HCT116 (cell line): Measurements from ENCODE around the gene ANXA7. TPM values are rescaled to one million over a fixed set of nuclear protein-coding genes. Genes with fewer than 3 reads are reported as not detected.

ENCODE experiments used
- ATAC-seq: fragments of 200-7000 bp; cut with Tn5 transposase; 2 replicates; pipeline ENCODE4 v1.9.1; 2020; ENCODE audit warnings: mild to moderate bottlenecking, moderate library complexity
- BruUV-seq: library from RNA; stranded (reverse); fragments of 400-500 nt; replicated peaks from 2 replicates; lab custom pipeline; 2021; lab: Mats Ljungman, UMichigan
- CTCF ChIA-PET: fragments of 300-600 bp; sonication (Branson Sonifier 250); formaldehyde crosslinking; loops from one replicate; lab custom pipeline; 2021; ENCODE audit warnings: antibody characterized with exemption; lab: Charles Lee
- POLR2A ChIA-PET: fragments of 300-600, 350-600 bp; sonication (Branson Sonifier 250); formaldehyde crosslinking; loops from one replicate; lab custom pipeline; 2021; ENCODE audit warnings: antibody characterized with exemption; lab: Charles Lee
- RAD21 ChIA-PET, 2 experiments: fragments of 300-600 bp; sonication (Branson Sonifier 250); formaldehyde crosslinking; loops; one replicate each; lab custom pipeline; 2023; ENCODE audit warnings: low total read pairs in 2 of 2; ENCODE audit not compliant: uncharacterized antibody in 2 of 2, unreplicated experiment in 2 of 2, low non-redundant PET in 1 of 2; lab: Charles Lee
- DNase-seq: peaks from one replicate; pipeline ENCODE4 v3.0.0-alpha.2; 2010; ENCODE audit warnings: low read depth, low spot score
- H2AFZ ChIP-seq: fragments of 200-600 bp; shearing (Covaris generic), sonication (generic); 2 replicates; pipeline ENCODE4 v1.6.1; 2017; ENCODE audit warnings: low read depth, mixed run types, mixed read lengths, antibody characterized with exemption, low read length; ENCODE audit not compliant: poor library complexity, severe bottlenecking
- H3K27ac ChIP-seq: 2 replicates; pipeline ENCODE4 v1.5.1; 2012; ENCODE audit warnings: low read depth, low read length
- H3K27me3 ChIP-seq: fragments of 200-600 bp; sonication (generic); 2 replicates; pipeline ENCODE4 v1.6.1; 2016; ENCODE audit warnings: mixed run types, low read length, mixed read lengths; ENCODE audit not compliant: insufficient read depth
- H3K36me3 ChIP-seq, 2 experiments: fragments of 200-500 bp in 1 of 2; fragments of 200-600 bp in 1 of 2; sonication (Bioruptor generic) in 1 of 2; sonication (generic) in 1 of 2; 2 replicates each; pipeline versions ENCODE4 v1.5.1 to v1.6.1; 2014 to 2016; ENCODE audit warnings: low read length in 2 of 2, inconsistent platforms in 1 of 2, mixed read lengths in 1 of 2, mixed run types in 1 of 2; ENCODE audit not compliant: insufficient read depth in 2 of 2, control insufficient read depth in 1 of 2
- H3K4me1 ChIP-seq, 2 experiments: fragments of 200-600 bp in 1 of 2; sonication (generic) in 1 of 2; 2 replicates each; pipeline versions ENCODE4 v1.5.1 to v1.6.1; 2012 to 2017; ENCODE audit warnings: low read length in 2 of 2, inconsistent platforms in 1 of 2, mild to moderate bottlenecking in 1 of 2, mixed read lengths in 1 of 2, mixed run types in 1 of 2, moderate library complexity in 1 of 2; ENCODE audit not compliant: insufficient read depth in 2 of 2, control insufficient read depth in 1 of 2
- H3K4me2 ChIP-seq: fragments of 200-600 bp; sonication (generic); 2 replicates; pipeline ENCODE4 v1.6.1; 2017; ENCODE audit warnings: mixed run types, low read length, mixed read lengths
- H3K4me3 ChIP-seq, 2 experiments: fragments of 200-600 bp in 1 of 2; sonication (generic) in 1 of 2; replicated peaks in 1 of 2; 2 replicates each; pipeline ENCODE4 v1.5.1; 2011 to 2016; ENCODE audit warnings: low read length in 2 of 2, control low read depth in 1 of 2, low read depth in 1 of 2, mild to moderate bottlenecking in 1 of 2, mixed read lengths in 1 of 2, mixed run types in 1 of 2
- H3K79me2 ChIP-seq: fragments of 200-600 bp; sonication (generic); 2 replicates; pipeline ENCODE4 v1.6.1; 2017; ENCODE audit warnings: mild to moderate bottlenecking, mixed run types, low read length, moderate library complexity, mixed read lengths; ENCODE audit not compliant: insufficient read depth
- H3K9ac ChIP-seq: fragments of 200-600 bp; sonication (generic); 2 replicates; pipeline ENCODE4 v1.6.1; 2016; ENCODE audit warnings: low read length, mixed read lengths
- H3K9me2 ChIP-seq: fragments of 200-600 bp; sonication (generic), shearing (Covaris generic); 2 replicates; pipeline ENCODE4 v1.6.1; 2017; ENCODE audit warnings: mixed run types, mild to moderate bottlenecking, moderate library complexity; ENCODE audit not compliant: insufficient read depth
- H3K9me3 ChIP-seq, 2 experiments: fragments of 200-500 bp in 1 of 2; fragments of 200-600 bp in 1 of 2; sonication (Bioruptor generic) in 1 of 2; sonication (generic) in 1 of 2; 2 replicates each; pipeline ENCODE4 v1.6.1; 2014 to 2017; ENCODE audit warnings: low read length in 2 of 2, mixed read lengths in 2 of 2, inconsistent platforms in 1 of 2, low read depth in 1 of 2, mild to moderate bottlenecking in 1 of 2, mixed run types in 1 of 2, moderate library complexity in 1 of 2; ENCODE audit not compliant: control insufficient read depth in 1 of 2, insufficient read depth in 1 of 2
- H4K20me1 ChIP-seq: fragments of 200-600 bp; sonication (generic), shearing (Covaris generic); 2 replicates; pipeline ENCODE4 v1.6.1; 2017; ENCODE audit warnings: mixed run types, mild to moderate bottlenecking, moderate library complexity; ENCODE audit not compliant: insufficient read depth
- CBX3 ChIP-seq: IDR thresholded peaks from 2 replicates; pipeline ENCODE4 v1.6.1; 2012; ENCODE audit warnings: low read depth
- ELF1 ChIP-seq: IDR thresholded peaks from 2 replicates; pipeline ENCODE4 v1.6.1; 2012; ENCODE audit warnings: low read depth, borderline replicate concordance
- EZH2 ChIP-seq: fragments of 200-600 bp; sonication (generic); IDR thresholded peaks from 2 replicates; pipeline ENCODE4 v1.6.1; 2017; ENCODE audit warnings: antibody characterized with exemption, mixed run types
- MAX ChIP-seq: IDR thresholded peaks from 2 replicates; pipeline ENCODE4 v1.6.1; 2012
- POLR2AphosphoS5 ChIP-seq: IDR thresholded peaks from 2 replicates; pipeline ENCODE4 v1.6.1; 2011; ENCODE audit warnings: mild to moderate bottlenecking, low read depth, low read length, moderate library complexity
- REST ChIP-seq: IDR thresholded peaks from 2 replicates; pipeline ENCODE4 v1.6.1; 2012; ENCODE audit warnings: low read depth
- SRF ChIP-seq: IDR thresholded peaks from 2 replicates; pipeline ENCODE4 v1.6.1; 2012; ENCODE audit warnings: low read depth
- TCF7L2 ChIP-seq: IDR thresholded peaks from 2 replicates; pipeline ENCODE4 v1.7.0; 2011; ENCODE audit warnings: borderline replicate concordance, inconsistent platforms; ENCODE audit not compliant: insufficient read depth, insufficient read length; ENCODE audit errors: extremely low read depth
- ZFX ChIP-seq: fragments of 450-650 bp; IDR thresholded peaks from 2 replicates; pipeline ENCODE4 v1.6.1; 2017
- ZNF274 ChIP-seq: fragments of 200-500 bp; sonication (Bioruptor generic); IDR thresholded peaks from 2 replicates; pipeline ENCODE4 v1.6.1; 2014; ENCODE audit warnings: mild to moderate bottlenecking, low read depth, low read length, inconsistent platforms
- intact Hi-C: fragments of 100-400 bp; cut with micrococcal nuclease; formaldehyde crosslinking; loops from 2 replicates; pipeline ENCODE4 v1.10.0; 2022
- total RNA-seq: library from RNA; stranded (reverse); gene quantifications from one replicate; pipeline ENCODE4 v1.2.1, GENCODE V29; 2021; ENCODE audit not compliant: unreplicated experiment

ANXA7 gene
- total RNA-seq, 1 experiment from 2014 or later, result 105 TPM

GRCh38 chr10:73358331-73359279 lies 55.3 kb downstream of the ANXA7 start, which contains the start of gene CFAP70:
Gene CFAP70 (minus strand): TSS chr10:73358864. CDS start chr10:73354796, 4,068 bp downstream.
- no peak within 1 kb of the TSS for H3K9ac ChIP-seq
- no peaks in the 10 kb centered on the region for H3K9me3 ChIP-seq
- H3K36me3 ChIP-seq, result no peaks in the 10 kb centered on the region
- H2AFZ ChIP-seq, result no peak within 1 kb of the TSS
- intact Hi-C loops, result no loop called here
- H3K4me2 ChIP-seq, result no peak within 1 kb of the TSS
- H3K79me2 ChIP-seq, result no peaks in the 10 kb centered on the region
- H3K9me2 ChIP-seq, result no peaks in the 10 kb centered on the region
- H3K27ac ChIP-seq, result no peak within 1 kb of the TSS
- no peak within 1 kb of the TSS for H3K4me3 ChIP-seq
- no peak for TF ChIP-seq TCF7L2
- no peak for TF ChIP-seq POLR2AphosphoS5
- no peak for TF ChIP-seq EZH2
- TF ChIP-seq ELF1, result no peak
- TF ChIP-seq CBX3, result no peak
- TF ChIP-seq MAX, result no peak
- no peak for TF ChIP-seq SRF
- TF ChIP-seq ZFX, result no peak
- no peak for TF ChIP-seq REST
- TF ChIP-seq ZNF274, result no peak
- POLR2A ChIA-PET, result no interaction called here
- no peaks in the 10 kb centered on the region for H3K4me1 ChIP-seq
- H3K27me3 ChIP-seq, result no peaks in the 10 kb centered on the region
- RAD21 ChIA-PET, result no interaction called here
- ATAC-seq (no peak), DNase-seq (no peak)
- H4K20me1 ChIP-seq, result no peaks in the 10 kb centered on the region
- CTCF ChIA-PET, result no interaction called here
- BruUV-seq, result no TSS peak
